COLO668 (cell line): ENCODE measurements around the gene DDX41.
"Not testable (repeated sequence)": the region's sequence is repeated elsewhere in the genome, so short reads cannot be mapped to it uniquely, and the experiment has no call there.

Experiments used
- DNase-seq: peaks from one replicate; lab custom pipeline; 2025; ENCODE audit not compliant: unreplicated experiment; lab: John Stamatoyannopoulos, UW

DDX41 gene

GRCh38 chr5:177516601-177517568 lies at the start of gene DDX41:
TSS of gene DDX41 (minus strand) at chr5:177516961. CDS start at chr5:177516945, 16 bp downstream.
- peak; percentile 93 for DNase-seq

GRCh38 chr5:177565046-177565445 lies 48.3 kb upstream of the DDX41 start:
- no peak for DNase-seq

GRCh38 chr5:177559446-177559941 lies 42.7 kb upstream of the DDX41 start:
- not testable (repeated sequence) for DNase-seq

GRCh38 chr5:177557796-177558195 lies 41.0 kb upstream of the DDX41 start:
- DNase-seq: no peak

GRCh38 chr5:177557041-177557647 lies 40.4 kb upstream of the DDX41 start:
- peak; percentile 7 for DNase-seq

- no peak for DNase-seq
These were observed 38.9 kb upstream of the DDX41 start for GRCh38 chr5:177555665-177556064.

- no peak for DNase-seq
These were observed 38.5 kb upstream of the DDX41 start for GRCh38 chr5:177555228-177555627.

GRCh38 chr5:177554474-177555111 lies 37.8 kb upstream of the DDX41 start, which contains the start of gene FAM193B:
TSS of gene FAM193B (minus strand) at chr5:177554563. CDS start at chr5:177554458, 105 bp downstream.
- DNase-seq: peak; percentile 88

- peak; percentile 33 for DNase-seq
These were observed 37.1 kb upstream of the DDX41 start for GRCh38 chr5:177553671-177554429.

- DNase-seq: no peak
These were observed 36.2 kb upstream of the DDX41 start for GRCh38 chr5:177552839-177553455.

- DNase-seq: no peak
These were observed 33.4 kb upstream of the DDX41 start for GRCh38 chr5:177550122-177550521.

- DNase-seq: no peak
These were observed 31.7 kb upstream of the DDX41 start for GRCh38 chr5:177548495-177548894.

GRCh38 chr5:177547736-177548135 lies 31.0 kb upstream of the DDX41 start:
- DNase-seq: no peak

- DNase-seq: no peak
These were observed 29.5 kb upstream of the DDX41 start for GRCh38 chr5:177546258-177546741.

- DNase-seq: no peak
These were observed 28.9 kb upstream of the DDX41 start for GRCh38 chr5:177545487-177546257.

GRCh38 chr5:177542816-177543465 lies 26.2 kb upstream of the DDX41 start:
- no peak for DNase-seq

GRCh38 chr5:177540438-177540837 lies 23.7 kb upstream of the DDX41 start:
- no peak for DNase-seq

- no peak for DNase-seq
These were observed 22.6 kb upstream of the DDX41 start for GRCh38 chr5:177539411-177539810.

- no peak for DNase-seq
These were observed 22.1 kb upstream of the DDX41 start for GRCh38 chr5:177538876-177539275.
